Subcutaneous adipose tissue (tissue), 4 donors: ENCODE measurements around the gene KLF13. TPM values are rescaled to one million over a fixed set of nuclear protein-coding genes. Genes with fewer than 3 reads are reported as not detected.

Experiments used
- total RNA-seq, 4 donors: library from RNA; depleted of rRNA; stranded (reverse); fragments of >200 nt; gene quantifications; one replicate each; pipeline ENCODE4 v1.1.0, GENCODE V29; 2016
- TF ChIP-seq, protein P1 (sequence below): fragments of 450-650 bp; IDR thresholded peaks from one replicate; pipeline ENCODE4 v1.5.1; 2016; ENCODE audit warnings: low read depth, mild to moderate bottlenecking, control low read depth, antibody characterized with exemption, moderate library complexity

The KLF13 gene
- total RNA-seq, 4 donors from 2014 or later = 35.2 to 99.0 (median 56.1) TPM

DNA sequence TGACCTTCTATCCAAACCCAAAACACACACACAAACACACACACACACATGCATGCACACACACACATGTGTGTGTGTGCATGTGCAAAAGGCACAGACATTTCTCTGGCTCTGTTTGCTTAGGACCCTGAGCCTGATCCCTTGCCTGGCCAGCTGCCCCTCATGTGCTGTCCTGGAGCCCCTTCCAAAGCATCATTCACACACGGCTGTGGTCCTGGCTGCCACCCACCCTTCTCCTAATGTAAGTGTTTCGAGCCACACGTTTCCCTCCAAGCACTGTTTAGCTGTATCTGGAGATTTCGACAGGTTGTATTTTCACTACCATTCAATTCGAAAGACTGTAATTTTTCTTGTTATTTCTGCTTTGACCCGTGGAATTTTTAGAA, 45.8 kb upstream of the KLF13 start:
- TF ChIP-seq, protein P1, sequence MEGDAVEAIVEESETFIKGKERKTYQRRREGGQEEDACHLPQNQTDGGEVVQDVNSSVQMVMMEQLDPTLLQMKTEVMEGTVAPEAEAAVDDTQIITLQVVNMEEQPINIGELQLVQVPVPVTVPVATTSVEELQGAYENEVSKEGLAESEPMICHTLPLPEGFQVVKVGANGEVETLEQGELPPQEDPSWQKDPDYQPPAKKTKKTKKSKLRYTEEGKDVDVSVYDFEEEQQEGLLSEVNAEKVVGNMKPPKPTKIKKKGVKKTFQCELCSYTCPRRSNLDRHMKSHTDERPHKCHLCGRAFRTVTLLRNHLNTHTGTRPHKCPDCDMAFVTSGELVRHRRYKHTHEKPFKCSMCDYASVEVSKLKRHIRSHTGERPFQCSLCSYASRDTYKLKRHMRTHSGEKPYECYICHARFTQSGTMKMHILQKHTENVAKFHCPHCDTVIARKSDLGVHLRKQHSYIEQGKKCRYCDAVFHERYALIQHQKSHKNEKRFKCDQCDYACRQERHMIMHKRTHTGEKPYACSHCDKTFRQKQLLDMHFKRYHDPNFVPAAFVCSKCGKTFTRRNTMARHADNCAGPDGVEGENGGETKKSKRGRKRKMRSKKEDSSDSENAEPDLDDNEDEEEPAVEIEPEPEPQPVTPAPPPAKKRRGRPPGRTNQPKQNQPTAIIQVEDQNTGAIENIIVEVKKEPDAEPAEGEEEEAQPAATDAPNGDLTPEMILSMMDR = no peak

DNA sequence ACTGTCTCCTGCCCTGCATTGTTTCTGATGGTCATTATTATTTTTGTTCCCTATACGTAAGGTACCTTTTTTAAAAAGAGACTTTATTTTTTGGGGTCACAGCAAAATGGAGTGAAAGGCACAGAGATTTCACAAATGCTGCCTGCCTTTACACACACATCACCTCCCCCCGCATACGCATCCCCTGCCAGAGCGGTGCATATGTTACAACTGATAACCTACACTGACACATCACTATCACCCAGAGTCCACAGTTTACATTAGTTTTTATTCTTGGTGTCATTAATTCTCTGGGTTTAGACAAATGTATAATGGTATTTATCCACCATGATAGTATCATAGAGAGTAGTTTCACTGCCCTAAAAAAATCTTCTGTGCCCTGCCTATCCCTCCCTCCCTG, 43.6 kb upstream of the KLF13 start:
- TF ChIP-seq, protein P1 = no peak

DNA sequence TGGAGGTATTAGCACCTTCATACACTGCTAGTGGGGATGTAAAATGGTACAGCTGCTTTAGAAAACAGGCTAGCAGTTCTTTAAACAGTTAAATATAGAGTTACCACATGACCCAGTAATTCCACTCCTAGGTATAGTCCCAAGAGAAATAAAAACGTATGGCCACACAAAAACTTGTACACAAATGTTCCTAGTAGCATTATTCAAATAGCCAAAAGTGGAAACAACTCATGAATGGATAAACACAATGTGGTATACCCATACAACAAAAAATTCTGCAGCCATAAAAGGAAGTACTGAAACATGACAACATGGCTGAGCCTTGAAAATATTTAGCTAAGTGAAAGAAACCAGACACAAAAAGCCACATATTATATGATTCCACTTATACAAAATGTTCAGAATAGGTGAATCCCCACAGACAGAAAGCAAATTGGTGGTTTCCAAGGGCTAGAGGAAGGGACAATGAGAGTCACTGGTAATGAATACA, 40.8 kb upstream of the KLF13 start:
- TF ChIP-seq, protein P1 = no peak

DNA sequence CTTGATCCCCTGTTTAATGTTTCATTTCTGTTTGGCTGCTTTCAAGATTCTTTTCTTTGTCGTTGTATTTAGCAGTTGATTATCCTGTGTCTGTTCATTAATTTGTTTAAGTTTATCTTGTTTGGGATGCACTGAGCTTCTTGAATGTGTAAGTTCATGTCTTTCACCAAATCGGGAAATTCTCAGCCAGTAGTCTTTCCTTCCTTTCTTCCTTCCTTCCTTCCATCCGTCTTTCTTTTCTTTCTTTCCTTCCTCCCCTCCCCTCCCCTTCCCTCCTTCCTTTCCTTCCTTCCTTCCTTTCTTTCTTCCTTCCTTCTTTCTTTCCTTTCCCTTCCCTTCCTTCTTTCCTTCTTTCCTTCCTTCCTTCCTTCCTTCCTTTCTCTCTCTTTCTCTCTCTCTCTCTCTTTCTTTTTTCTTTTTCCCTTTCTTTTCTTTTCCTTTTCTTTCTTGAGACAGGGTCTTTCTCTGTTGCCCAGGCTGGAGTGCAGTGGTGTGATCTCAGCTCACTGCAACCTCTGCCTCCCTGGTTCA, 35.5 kb upstream of the KLF13 start:
- TF ChIP-seq, protein P1 = no peak

DNA sequence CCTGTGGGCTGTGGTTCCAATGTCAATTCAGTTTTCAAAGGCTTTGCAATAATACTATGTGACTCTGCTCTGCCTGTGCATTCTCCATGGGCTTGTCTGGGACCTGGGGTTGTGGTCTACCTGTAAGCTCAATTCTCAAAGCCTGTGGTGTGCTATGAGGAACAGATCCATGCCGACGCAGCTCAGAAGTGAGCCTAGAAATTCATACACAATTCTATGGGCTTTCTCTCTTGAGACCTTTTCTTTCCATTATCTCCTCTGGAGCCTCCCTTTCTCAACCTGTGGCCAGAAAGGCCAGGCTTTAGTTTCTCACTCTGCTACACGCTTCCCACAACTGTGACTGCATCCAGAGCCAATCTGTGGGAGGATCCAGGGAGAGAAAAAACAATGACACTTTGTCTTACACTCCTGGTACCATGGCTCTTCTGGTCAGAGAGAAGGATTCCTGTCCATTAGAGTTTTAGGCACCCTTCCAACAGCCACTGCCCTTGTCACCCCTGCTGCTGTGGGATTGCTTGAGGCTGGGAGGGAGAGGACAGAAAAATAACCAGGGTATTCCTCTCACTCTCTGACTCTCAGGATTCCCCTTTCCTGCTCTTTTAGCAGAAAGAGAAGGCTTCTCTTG, 34.1 kb upstream of the KLF13 start:
- TF ChIP-seq, protein P1 = no peak

DNA sequence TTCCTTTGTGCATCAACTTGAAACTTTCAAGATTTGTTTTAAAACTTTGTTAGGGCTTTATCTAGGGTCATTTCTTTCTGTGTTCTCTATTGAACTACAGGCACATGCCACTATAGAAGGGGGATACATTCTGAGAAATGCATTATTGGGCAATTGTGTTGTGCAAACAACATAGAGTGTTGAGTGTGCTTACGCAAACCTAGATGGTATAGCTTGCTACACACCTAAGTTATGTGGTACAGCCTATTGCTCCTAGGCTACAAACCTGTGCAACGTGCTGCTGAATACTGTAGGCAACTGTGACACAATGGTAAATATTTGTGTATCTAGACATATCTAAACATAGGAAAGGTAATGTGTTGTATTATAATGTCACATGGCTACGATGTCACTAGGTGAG, 33.0 kb upstream of the KLF13 start:
- TF ChIP-seq, protein P1 = no peak

DNA sequence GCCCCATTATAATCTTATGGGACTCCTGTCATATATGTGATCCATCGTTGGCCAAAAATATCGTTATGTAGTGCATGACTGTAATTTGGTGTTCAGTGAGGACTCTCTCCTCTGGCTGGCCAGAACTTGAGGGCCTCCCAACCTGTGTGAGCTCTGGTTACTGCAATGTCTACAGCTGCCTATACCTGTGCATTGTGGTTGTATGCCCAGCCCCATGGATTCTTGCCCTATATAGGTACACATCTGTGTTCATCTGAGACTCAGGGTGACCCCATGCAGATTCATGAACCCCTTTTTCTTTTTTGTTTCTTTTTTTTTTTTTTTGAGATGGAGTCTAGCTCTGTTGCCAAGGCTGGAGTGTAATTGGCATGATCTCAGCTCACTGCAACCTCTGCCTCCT, 32.6 kb upstream of the KLF13 start:
- TF ChIP-seq, protein P1 = no peak
